GM21367 (cell line): Measurements from ENCODE around the gene YES1.
"Not testable (repeated sequence)": the region's sequence is repeated elsewhere in the genome, so short reads cannot be mapped to it uniquely, and the experiment has no call there.

Experiments
- ATAC-seq: cut with Tn5 transposase; IDR thresholded peaks from one replicate; pipeline ENCODE4 v1.9.1; 2021; ENCODE audit not compliant: unreplicated experiment

Gene YES1

GRCh38 chr18:730692-731091 lies 81.3 kb downstream of the YES1 start:
- ATAC-seq, result no peak

DNA sequence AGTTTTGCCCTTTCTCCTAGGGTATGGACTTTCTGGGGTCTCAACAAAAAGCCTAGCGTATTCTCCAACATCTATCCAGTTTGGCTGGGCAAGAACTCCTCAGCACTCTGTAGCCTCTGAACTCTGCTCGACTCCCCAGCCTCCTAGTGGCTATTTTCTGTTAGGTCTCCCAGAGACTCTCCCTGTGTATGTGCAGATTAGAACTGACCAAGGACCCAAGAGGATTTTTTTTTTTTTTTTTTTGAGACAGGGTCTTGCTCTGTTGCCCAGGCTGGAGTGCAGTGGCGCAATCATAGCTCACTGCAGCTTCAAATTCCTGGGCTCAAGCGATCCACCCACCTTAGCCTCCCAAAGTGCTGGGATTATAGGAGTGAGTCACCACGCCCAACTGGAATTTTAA lies 81.9 kb downstream of the YES1 start:
- ATAC-seq, result not testable (repeated sequence)

DNA sequence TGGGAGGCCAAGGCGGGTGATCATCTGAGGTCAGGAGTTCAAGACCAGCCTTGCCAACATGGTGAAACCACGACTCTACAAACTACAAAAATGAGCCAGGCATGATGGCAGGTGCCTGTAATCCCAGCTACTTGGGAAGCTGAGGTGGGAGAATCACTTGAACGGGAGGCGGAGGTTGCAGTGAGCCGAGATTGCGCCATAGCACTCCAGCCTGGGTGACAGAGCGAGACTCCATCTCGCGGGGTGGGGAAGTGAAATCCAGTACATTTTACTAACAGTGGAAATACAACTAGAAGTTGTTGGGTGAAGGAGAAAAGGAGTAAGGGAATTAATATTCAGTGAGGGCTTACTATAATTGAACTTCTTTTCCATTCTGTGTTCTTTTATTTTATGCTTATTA lies 86.4 kb downstream of the YES1 start:
- ATAC-seq, result no peak

- no peak for ATAC-seq
Observed at GRCh38 chr18:723541-724080, 88.4 kb downstream of the YES1 start.

- ATAC-seq, result no peak
Observed at GRCh38 chr18:717003-717402, 95.0 kb downstream of the YES1 start.

DNA sequence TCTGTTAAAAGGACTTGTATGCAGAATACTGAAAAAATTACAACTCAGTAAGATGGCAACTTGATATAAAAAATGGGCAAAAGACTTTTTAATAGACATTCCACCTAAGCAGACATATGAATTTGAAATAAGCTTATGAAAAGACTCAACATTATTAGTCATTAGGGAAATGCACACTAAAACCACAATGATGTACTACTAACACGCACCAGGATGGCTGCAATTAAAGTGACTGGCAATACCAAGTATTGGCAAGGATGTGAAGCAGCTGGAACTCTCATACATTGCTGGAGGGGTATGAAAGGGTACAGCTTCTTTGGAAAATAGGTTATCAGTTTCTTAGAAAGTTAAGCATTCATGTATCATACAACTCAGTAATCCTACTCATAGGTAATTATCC lies 96.4 kb downstream of the YES1 start:
- ATAC-seq, result no peak

GRCh38 chr18:713135-713490 lies 98.9 kb downstream of the YES1 start:
- ATAC-seq, result no peak

- ATAC-seq, result peak; percentile 91
Observed at GRCh38 chr18:712401-713134, 99.5 kb downstream of the YES1 start, which contains the start of gene ENOSF1. Gene ENOSF1, minus strand, starts transcription at chr18:712630. Its CDS starts 43 bp downstream, at chr18:712587.

DNA sequence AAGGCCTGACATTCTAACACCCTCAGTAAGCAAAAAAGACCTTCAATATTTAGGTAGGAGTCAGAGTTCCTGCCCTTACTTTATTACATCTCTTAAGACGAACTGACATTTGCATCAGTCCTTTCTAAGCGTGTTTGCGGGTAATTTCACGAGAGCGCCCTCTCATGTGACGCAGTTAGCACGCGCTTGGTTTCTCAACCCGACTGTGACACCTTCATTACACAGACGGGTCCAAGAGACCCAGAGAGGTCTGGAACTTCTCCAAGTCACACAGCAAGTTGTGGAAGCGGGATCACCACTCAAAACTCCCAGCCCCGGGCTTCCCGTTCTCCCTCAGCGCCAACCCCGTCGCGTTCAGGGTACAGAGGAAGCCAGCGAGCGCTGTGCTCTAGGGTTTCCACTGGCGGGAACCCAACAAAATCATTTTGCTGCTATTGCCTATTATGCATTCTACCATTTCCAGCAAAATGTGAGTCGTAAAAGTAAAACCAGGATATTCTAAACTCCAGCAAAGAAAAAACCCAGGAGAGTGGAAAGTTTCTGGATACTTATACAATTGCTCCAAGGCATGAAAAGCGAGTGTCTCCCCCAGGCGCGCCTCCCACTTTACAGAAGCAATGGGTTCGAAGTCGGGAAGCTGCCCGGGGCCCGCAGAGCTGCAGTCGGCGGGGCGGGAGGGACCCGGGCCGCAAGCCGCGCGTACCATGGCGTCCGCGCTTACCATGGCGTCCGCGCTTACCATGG lies 100.2 kb downstream of the YES1 start:
- ATAC-seq, result peak; percentile 44

GRCh38 chr18:711310-711656 lies 100.8 kb downstream of the YES1 start:
- ATAC-seq, result peak; percentile 8

GRCh38 chr18:710418-711300 lies 101.4 kb downstream of the YES1 start:
- no peak for ATAC-seq

- no peak for ATAC-seq
Observed at GRCh38 chr18:709771-710170, 102.3 kb downstream of the YES1 start.

GRCh38 chr18:708096-708495 lies 103.9 kb downstream of the YES1 start:
- no peak for ATAC-seq

DNA sequence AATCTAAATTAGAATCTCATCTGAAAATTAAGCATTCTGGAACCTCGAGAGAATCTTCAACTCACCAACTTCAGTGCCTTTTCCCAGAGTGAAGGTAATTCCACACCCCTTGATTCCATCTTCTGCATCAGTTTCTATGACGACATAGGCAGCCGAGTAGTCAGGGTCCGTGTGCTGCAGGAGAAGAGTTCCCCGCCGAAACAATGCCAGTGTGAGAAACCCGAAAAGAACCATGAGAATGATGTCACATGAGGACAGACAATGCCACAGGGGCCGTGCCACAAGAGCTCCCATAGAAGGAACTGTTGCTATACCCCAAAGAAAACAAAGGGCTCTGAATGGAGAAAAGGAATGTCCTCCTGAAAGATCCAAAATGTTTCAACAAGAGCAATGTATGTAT lies 105.6 kb downstream of the YES1 start:
- no peak for ATAC-seq

GRCh38 chr18:703213-703967 lies 108.7 kb downstream of the YES1 start:
- ATAC-seq, result no peak

- ATAC-seq, result no peak
Observed at GRCh38 chr18:697800-698199, 114.2 kb downstream of the YES1 start.

GRCh38 chr18:697012-697411 lies 115.0 kb downstream of the YES1 start:
- no peak for ATAC-seq

- ATAC-seq, result no peak
Observed at GRCh38 chr18:693466-694187, 118.4 kb downstream of the YES1 start.

DNA sequence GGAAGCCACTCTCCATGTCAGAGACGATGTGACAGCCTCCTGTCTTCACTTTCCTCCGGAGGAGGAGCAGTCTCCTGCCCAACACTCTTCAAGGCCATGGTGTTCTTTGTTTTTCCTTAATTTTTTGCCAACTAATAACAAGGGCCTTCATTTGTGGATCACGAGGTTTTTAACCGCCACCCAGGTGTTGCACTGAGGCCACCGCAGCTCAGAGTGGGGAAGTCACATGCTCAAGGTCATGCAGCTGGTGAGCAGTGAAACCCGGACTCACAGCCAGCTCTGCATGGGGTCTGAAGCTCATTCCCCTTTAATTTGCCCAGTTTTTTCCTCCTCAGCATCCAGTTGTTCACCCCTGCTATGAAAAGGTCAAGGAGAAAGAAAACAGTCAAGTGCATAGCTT lies 119.2 kb downstream of the YES1 start:
- no peak for ATAC-seq

GRCh38 chr18:688323-688722 lies 123.7 kb downstream of the YES1 start:
- no peak for ATAC-seq
